HL-60 (cell line): Measurements from ENCODE around the gene IVL.

Experiments
- CTCF ChIP-seq: IDR thresholded peaks from one replicate; pipeline ENCODE4 v1.5.1; 2011; ENCODE audit warnings: low read length, control low read depth, inconsistent platforms; ENCODE audit not compliant: insufficient read depth
- GABPA ChIP-seq: IDR thresholded peaks from 2 replicates; pipeline ENCODE4 v1.6.1; 2012; ENCODE audit warnings: low read depth
- POLR2AphosphoS5 ChIP-seq: IDR thresholded peaks from 2 replicates; pipeline ENCODE4 v1.6.1; 2012; ENCODE audit warnings: low read depth
- REST ChIP-seq: IDR thresholded peaks from 2 replicates; pipeline ENCODE4 v1.6.1; 2012; ENCODE audit warnings: low read depth; ENCODE audit not compliant: insufficient replicate concordance
- SPI1 ChIP-seq: IDR thresholded peaks from 2 replicates; pipeline ENCODE4 v1.6.1; 2012; ENCODE audit warnings: low read depth, mild to moderate bottlenecking, borderline replicate concordance

GRCh38 chr1:152906023-152906565, 2.3 kb upstream of the IVL start:
- no peak for TF ChIP-seq CTCF
- no peak for TF ChIP-seq POLR2AphosphoS5
- no peak for TF ChIP-seq GABPA
- no peak for TF ChIP-seq REST
- no peak for TF ChIP-seq SPI1
